Measurements from ENCODE around the gene CDPF1. TPM values are rescaled to one million over a fixed set of nuclear protein-coding genes. Genes with fewer than 3 reads are reported as not detected.

Gene CDPF1
- 10.2 TPM for total RNA-seq
- polyA plus RNA-seq (ENCODE audit: insufficient read depth, low read depth, low replicate concordance): 13.3 TPM
- long read RNA-seq, donor 1, partial matches to known transcripts: 0 of 2 reads
- long read RNA-seq, donor 1, other reads (novel, unspliced or antisense): 0 of 2 reads
- long read RNA-seq, donor 2, partial matches to known transcripts: 0 of 8 reads
- long read RNA-seq, donor 2, other reads (novel, unspliced or antisense): 0 of 8 reads
- long read RNA-seq, donor 3, partial matches to known transcripts: 0 of 3 reads
- long read RNA-seq, donor 3, other reads (novel, unspliced or antisense): 0 of 3 reads
- long read RNA-seq, donor 4, transcript CDPF1-201 (4 exons, 1,875 nt): major isoform, 9 of 11 reads
- long read RNA-seq, donor 4, partial matches to known transcripts: 0 of 11 reads
- long read RNA-seq, donor 4, other reads (novel, unspliced or antisense): 0 of 11 reads
- long read RNA-seq, donor 5: 0 reads
- long read RNA-seq, donor 6, partial matches to known transcripts: 0 of 1 reads
- long read RNA-seq, donor 6, other reads (novel, unspliced or antisense): 0 of 1 reads
- long read RNA-seq, donor 7, partial matches to known transcripts: 2 of 10 reads
- long read RNA-seq, donor 7, other reads (novel, unspliced or antisense): 4 of 10 reads
- long read RNA-seq, donor 8, partial matches to known transcripts: 0 of 4 reads
- long read RNA-seq, donor 8, other reads (novel, unspliced or antisense): 0 of 4 reads
- long read RNA-seq, donor 9, partial matches to known transcripts: 0 of 2 reads
- long read RNA-seq, donor 9, other reads (novel, unspliced or antisense): 0 of 2 reads
- long read RNA-seq, donor 10, partial matches to known transcripts: 0 of 5 reads
- long read RNA-seq, donor 10, other reads (novel, unspliced or antisense): 0 of 5 reads

- peak within 1 kb of the TSS; percentile 42 to 85 (median 63) for H3K9ac ChIP-seq (ENCODE audit: low read length in 3 of 3)
- H3K9me3 ChIP-seq (ENCODE audit: control insufficient read depth in 2 of 3, insufficient read depth in 1 of 3, low read length in 3 of 3): no peaks in the 10 kb centered on the region
- H3K27me3 ChIP-seq (ENCODE audit: control insufficient read depth, insufficient read depth, low read length): no peaks in the 10 kb centered on the region
- FAIRE-seq: no peak
- intact Hi-C loops (cut with DNase I): no loop called here
- no peak for TF ChIP-seq CTCF (IDR thresholded peaks at IDR 0.05; ENCODE audit: borderline replicate concordance, extremely low read depth, insufficient read depth)
- H3K27ac ChIP-seq (ENCODE audit: low read depth in 2 of 2, low read length in 2 of 2): peak within 1 kb of the TSS; percentile 16 to 63
- peaks cover 0 to 8% (median 0%) of the 10 kb centered on the region in 3 donors for H3K4me1 ChIP-seq (ENCODE audit: control insufficient read depth in 2 of 3, insufficient read depth in 2 of 3, low read depth in 1 of 3, low read length in 3 of 3)
- H3K4me3 ChIP-seq (ENCODE audit: low read length in 3 of 3): peak within 1 kb of the TSS; percentile 57 to 77 (median 59)
- DNase-seq: peak; percentile 90 to 97 (median 94)
- no peaks in the 10 kb centered on the region for H3K36me3 ChIP-seq (ENCODE audit: control insufficient read depth in 2 of 3, insufficient read depth in 3 of 3, low read length in 3 of 3)
Measured at GRCh38 chr22:46250035-46250782, at the start of gene CDPF1. CDPF1 (minus strand) TSS chr22:46250293; CDS start chr22:46248284, 2,009 bp downstream.

- Histone ChIP-seq H3K9ac (ENCODE audit: low read length in 3 of 3) (no peak overlapping the region), H3K9me3 (ENCODE audit: control insufficient read depth in 2 of 3, insufficient read depth in 1 of 3, low read length in 3 of 3) (no peaks in the 10 kb centered on the region), H3K4me3 (ENCODE audit: low read length in 3 of 3) (no peak overlapping the region), H3K27me3 (ENCODE audit: control insufficient read depth, insufficient read depth, low read length) (no peaks in the 10 kb centered on the region), H3K27ac (ENCODE audit: low read depth in 2 of 2, low read length in 2 of 2) (no peak overlapping the region), H3K36me3 (ENCODE audit: control insufficient read depth in 2 of 3, insufficient read depth in 3 of 3, low read length in 3 of 3) (no peaks in the 10 kb centered on the region), H3K4me1 (ENCODE audit: control insufficient read depth in 2 of 3, insufficient read depth in 2 of 3, low read depth in 1 of 3, low read length in 3 of 3) (peaks cover 0 to 6% (median 6%) of the 10 kb centered on the region in 3 donors)
- FAIRE-seq (no peak), DNase-seq (peak in 1 of 5 donors; percentile 48)
- no peak for TF ChIP-seq CTCF (IDR thresholded peaks at IDR 0.05; ENCODE audit: borderline replicate concordance, extremely low read depth, insufficient read depth)
- intact Hi-C loops (cut with DNase I): no loop called here
Measured at GRCh38 chr22:46299101-46299500, 49.0 kb upstream of the CDPF1 start.

DNA sequence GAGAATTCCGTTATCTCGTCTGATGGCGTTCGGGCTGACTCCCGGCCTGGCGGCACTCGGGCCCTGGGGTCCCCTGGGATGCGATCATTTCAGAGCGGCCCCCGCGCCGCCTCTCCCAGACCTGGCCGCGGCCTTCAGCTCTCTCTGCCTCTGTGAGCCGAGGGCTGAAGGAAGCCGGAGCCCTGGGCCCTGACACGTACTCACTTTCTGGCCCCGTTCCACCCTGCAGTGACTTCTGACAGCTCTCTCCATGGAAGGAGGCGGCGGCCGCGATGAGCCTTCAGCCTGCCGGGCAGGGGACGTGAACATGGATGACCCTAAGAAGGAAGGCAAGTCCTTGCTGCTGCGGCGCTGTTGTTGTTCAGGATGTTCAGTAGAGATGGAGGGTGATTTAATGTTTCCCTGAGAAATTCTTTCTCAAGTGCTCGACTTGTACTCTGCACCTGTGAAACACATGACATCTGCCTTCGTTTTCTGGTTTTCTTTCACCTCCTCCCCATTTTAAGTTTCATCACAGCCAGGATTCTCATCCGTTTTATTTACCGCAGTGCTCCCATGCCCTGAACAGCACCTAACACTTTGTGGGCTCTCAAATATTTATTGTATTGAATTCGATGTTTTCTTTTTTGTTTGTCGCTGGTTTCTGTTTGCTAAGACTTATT, 47.2 kb upstream of the CDPF1 start:
- DNase-seq (peak in 4 of 5 donors; percentile 23 to 58 (median 29)), FAIRE-seq (no peak)
- Histone ChIP-seq H3K27ac (ENCODE audit: low read depth in 2 of 2, low read length in 2 of 2) (no peak overlapping the region), H3K4me1 (ENCODE audit: control insufficient read depth in 2 of 3, insufficient read depth in 2 of 3, low read depth in 1 of 3, low read length in 3 of 3) (peaks cover 0 to 6% (median 6%) of the 10 kb centered on the region in 3 donors), H3K27me3 (ENCODE audit: control insufficient read depth, insufficient read depth, low read length) (no peaks in the 10 kb centered on the region), H3K36me3 (ENCODE audit: control insufficient read depth in 2 of 3, insufficient read depth in 3 of 3, low read length in 3 of 3) (peaks cover 0 to 8% (median 0%) of the 10 kb centered on the region in 3 donors), H3K9ac (ENCODE audit: low read length in 3 of 3) (peak overlapping the region in 1 of 3 donors; percentile 23), H3K9me3 (ENCODE audit: control insufficient read depth in 2 of 3, insufficient read depth in 1 of 3, low read length in 3 of 3) (no peaks in the 10 kb centered on the region), H3K4me3 (ENCODE audit: low read length in 3 of 3) (peak overlapping the region; percentile 19 to 67 (median 59))
- intact Hi-C loops (cut with DNase I): no loop called here
- no peak for TF ChIP-seq CTCF (IDR thresholded peaks at IDR 0.05; ENCODE audit: borderline replicate concordance, extremely low read depth, insufficient read depth)
